ENCODE results near the gene FREM2.

DNA sequence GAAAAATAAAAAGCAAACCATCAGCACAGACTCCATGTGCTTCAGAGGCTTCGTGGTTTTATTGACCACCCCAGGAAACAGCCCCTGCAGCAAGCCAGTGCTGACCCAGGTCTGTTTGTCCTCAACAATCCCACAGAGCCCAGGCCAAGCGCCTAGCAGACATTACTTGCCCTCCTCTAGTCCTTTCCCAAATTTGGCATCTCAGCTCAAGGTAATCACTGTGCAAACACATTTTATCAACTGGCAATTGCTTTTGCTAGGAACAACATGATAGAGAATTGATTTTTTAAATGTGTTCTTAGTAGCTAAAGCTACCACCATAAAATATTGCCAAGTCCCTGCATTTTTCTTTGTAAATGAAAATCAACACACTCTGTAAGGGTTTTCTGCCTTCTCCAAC, 182.0 kb downstream of the FREM2 start:
- no peak for TF ChIP-seq NRF1 (IDR thresholded peaks at IDR 0.05; ENCODE audit: low read depth, low read length)
- TF ChIP-seq, protein P1, sequence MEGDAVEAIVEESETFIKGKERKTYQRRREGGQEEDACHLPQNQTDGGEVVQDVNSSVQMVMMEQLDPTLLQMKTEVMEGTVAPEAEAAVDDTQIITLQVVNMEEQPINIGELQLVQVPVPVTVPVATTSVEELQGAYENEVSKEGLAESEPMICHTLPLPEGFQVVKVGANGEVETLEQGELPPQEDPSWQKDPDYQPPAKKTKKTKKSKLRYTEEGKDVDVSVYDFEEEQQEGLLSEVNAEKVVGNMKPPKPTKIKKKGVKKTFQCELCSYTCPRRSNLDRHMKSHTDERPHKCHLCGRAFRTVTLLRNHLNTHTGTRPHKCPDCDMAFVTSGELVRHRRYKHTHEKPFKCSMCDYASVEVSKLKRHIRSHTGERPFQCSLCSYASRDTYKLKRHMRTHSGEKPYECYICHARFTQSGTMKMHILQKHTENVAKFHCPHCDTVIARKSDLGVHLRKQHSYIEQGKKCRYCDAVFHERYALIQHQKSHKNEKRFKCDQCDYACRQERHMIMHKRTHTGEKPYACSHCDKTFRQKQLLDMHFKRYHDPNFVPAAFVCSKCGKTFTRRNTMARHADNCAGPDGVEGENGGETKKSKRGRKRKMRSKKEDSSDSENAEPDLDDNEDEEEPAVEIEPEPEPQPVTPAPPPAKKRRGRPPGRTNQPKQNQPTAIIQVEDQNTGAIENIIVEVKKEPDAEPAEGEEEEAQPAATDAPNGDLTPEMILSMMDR (IDR thresholded peaks at IDR 0.05) = no peak
- TF ChIP-seq, protein P2, sequence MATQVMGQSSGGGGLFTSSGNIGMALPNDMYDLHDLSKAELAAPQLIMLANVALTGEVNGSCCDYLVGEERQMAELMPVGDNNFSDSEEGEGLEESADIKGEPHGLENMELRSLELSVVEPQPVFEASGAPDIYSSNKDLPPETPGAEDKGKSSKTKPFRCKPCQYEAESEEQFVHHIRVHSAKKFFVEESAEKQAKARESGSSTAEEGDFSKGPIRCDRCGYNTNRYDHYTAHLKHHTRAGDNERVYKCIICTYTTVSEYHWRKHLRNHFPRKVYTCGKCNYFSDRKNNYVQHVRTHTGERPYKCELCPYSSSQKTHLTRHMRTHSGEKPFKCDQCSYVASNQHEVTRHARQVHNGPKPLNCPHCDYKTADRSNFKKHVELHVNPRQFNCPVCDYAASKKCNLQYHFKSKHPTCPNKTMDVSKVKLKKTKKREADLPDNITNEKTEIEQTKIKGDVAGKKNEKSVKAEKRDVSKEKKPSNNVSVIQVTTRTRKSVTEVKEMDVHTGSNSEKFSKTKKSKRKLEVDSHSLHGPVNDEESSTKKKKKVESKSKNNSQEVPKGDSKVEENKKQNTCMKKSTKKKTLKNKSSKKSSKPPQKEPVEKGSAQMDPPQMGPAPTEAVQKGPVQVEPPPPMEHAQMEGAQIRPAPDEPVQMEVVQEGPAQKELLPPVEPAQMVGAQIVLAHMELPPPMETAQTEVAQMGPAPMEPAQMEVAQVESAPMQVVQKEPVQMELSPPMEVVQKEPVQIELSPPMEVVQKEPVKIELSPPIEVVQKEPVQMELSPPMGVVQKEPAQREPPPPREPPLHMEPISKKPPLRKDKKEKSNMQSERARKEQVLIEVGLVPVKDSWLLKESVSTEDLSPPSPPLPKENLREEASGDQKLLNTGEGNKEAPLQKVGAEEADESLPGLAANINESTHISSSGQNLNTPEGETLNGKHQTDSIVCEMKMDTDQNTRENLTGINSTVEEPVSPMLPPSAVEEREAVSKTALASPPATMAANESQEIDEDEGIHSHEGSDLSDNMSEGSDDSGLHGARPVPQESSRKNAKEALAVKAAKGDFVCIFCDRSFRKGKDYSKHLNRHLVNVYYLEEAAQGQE (IDR thresholded peaks at IDR 0.05; ENCODE audit: low read depth, low read length) = no peak
- TF ChIP-seq RXRA (IDR thresholded peaks at IDR 0.05; ENCODE audit: borderline replicate concordance, low read depth) = no peak
- TF ChIP-seq POLR2AphosphoS5 (IDR thresholded peaks at IDR 0.05; ENCODE audit: low read depth, low read length) = no peak
- TF ChIP-seq RAD21 (IDR thresholded peaks at IDR 0.05; ENCODE audit: low read length) = no peak
